HCT116 (cell line): ENCODE measurements around the gene GRB10. TPM values are rescaled to one million over a fixed set of nuclear protein-coding genes. Genes with fewer than 3 reads are reported as not detected.

Experiments
- ATAC-seq: fragments of 200-7000 bp; cut with Tn5 transposase; 2 replicates; pipeline ENCODE4 v1.9.1; 2020; ENCODE audit warnings: mild to moderate bottlenecking, moderate library complexity
- BruUV-seq: library from RNA; stranded (reverse); fragments of 400-500 nt; replicated peaks from 2 replicates; lab custom pipeline; 2021; lab: Mats Ljungman, UMichigan
- CTCF ChIA-PET: fragments of 300-600 bp; sonication (Branson Sonifier 250); formaldehyde crosslinking; loops from one replicate; lab custom pipeline; 2021; ENCODE audit warnings: antibody characterized with exemption; lab: Charles Lee
- POLR2A ChIA-PET: fragments of 300-600, 350-600 bp; sonication (Branson Sonifier 250); formaldehyde crosslinking; loops from one replicate; lab custom pipeline; 2021; ENCODE audit warnings: antibody characterized with exemption; lab: Charles Lee
- RAD21 ChIA-PET, 2 experiments: fragments of 300-600 bp; sonication (Branson Sonifier 250); formaldehyde crosslinking; loops; one replicate each; lab custom pipeline; 2023; ENCODE audit warnings: low total read pairs in 2 of 2; ENCODE audit not compliant: uncharacterized antibody in 2 of 2, unreplicated experiment in 2 of 2, low non-redundant PET in 1 of 2; lab: Charles Lee
- DNase-seq: peaks from one replicate; pipeline ENCODE4 v3.0.0-alpha.2; 2010; ENCODE audit warnings: low read depth, low spot score
- H2AFZ ChIP-seq: fragments of 200-600 bp; shearing (Covaris generic), sonication (generic); 2 replicates; pipeline ENCODE4 v1.6.1; 2017; ENCODE audit warnings: low read depth, mixed run types, mixed read lengths, antibody characterized with exemption, low read length; ENCODE audit not compliant: poor library complexity, severe bottlenecking
- H3K27ac ChIP-seq: 2 replicates; pipeline ENCODE4 v1.5.1; 2012; ENCODE audit warnings: low read depth, low read length
- H3K27me3 ChIP-seq: fragments of 200-600 bp; sonication (generic); 2 replicates; pipeline ENCODE4 v1.6.1; 2016; ENCODE audit warnings: mixed run types, low read length, mixed read lengths; ENCODE audit not compliant: insufficient read depth
- H3K36me3 ChIP-seq, 2 experiments: fragments of 200-500 bp in 1 of 2; fragments of 200-600 bp in 1 of 2; sonication (Bioruptor generic) in 1 of 2; sonication (generic) in 1 of 2; 2 replicates each; pipeline versions ENCODE4 v1.5.1 to v1.6.1; 2014 to 2016; ENCODE audit warnings: low read length in 2 of 2, inconsistent platforms in 1 of 2, mixed read lengths in 1 of 2, mixed run types in 1 of 2; ENCODE audit not compliant: insufficient read depth in 2 of 2, control insufficient read depth in 1 of 2
- H3K4me1 ChIP-seq, 2 experiments: fragments of 200-600 bp in 1 of 2; sonication (generic) in 1 of 2; 2 replicates each; pipeline versions ENCODE4 v1.5.1 to v1.6.1; 2012 to 2017; ENCODE audit warnings: low read length in 2 of 2, inconsistent platforms in 1 of 2, mild to moderate bottlenecking in 1 of 2, mixed read lengths in 1 of 2, mixed run types in 1 of 2, moderate library complexity in 1 of 2; ENCODE audit not compliant: insufficient read depth in 2 of 2, control insufficient read depth in 1 of 2
- H3K4me2 ChIP-seq: fragments of 200-600 bp; sonication (generic); 2 replicates; pipeline ENCODE4 v1.6.1; 2017; ENCODE audit warnings: mixed run types, low read length, mixed read lengths
- H3K4me3 ChIP-seq, 2 experiments: fragments of 200-600 bp in 1 of 2; sonication (generic) in 1 of 2; replicated peaks in 1 of 2; 2 replicates each; pipeline ENCODE4 v1.5.1; 2011 to 2016; ENCODE audit warnings: low read length in 2 of 2, control low read depth in 1 of 2, low read depth in 1 of 2, mild to moderate bottlenecking in 1 of 2, mixed read lengths in 1 of 2, mixed run types in 1 of 2
- H3K79me2 ChIP-seq: fragments of 200-600 bp; sonication (generic); 2 replicates; pipeline ENCODE4 v1.6.1; 2017; ENCODE audit warnings: mild to moderate bottlenecking, mixed run types, low read length, moderate library complexity, mixed read lengths; ENCODE audit not compliant: insufficient read depth
- H3K9ac ChIP-seq: fragments of 200-600 bp; sonication (generic); 2 replicates; pipeline ENCODE4 v1.6.1; 2016; ENCODE audit warnings: low read length, mixed read lengths
- H3K9me2 ChIP-seq: fragments of 200-600 bp; sonication (generic), shearing (Covaris generic); 2 replicates; pipeline ENCODE4 v1.6.1; 2017; ENCODE audit warnings: mixed run types, mild to moderate bottlenecking, moderate library complexity; ENCODE audit not compliant: insufficient read depth
- H3K9me3 ChIP-seq, 2 experiments: fragments of 200-500 bp in 1 of 2; fragments of 200-600 bp in 1 of 2; sonication (Bioruptor generic) in 1 of 2; sonication (generic) in 1 of 2; 2 replicates each; pipeline ENCODE4 v1.6.1; 2014 to 2017; ENCODE audit warnings: low read length in 2 of 2, mixed read lengths in 2 of 2, inconsistent platforms in 1 of 2, low read depth in 1 of 2, mild to moderate bottlenecking in 1 of 2, mixed run types in 1 of 2, moderate library complexity in 1 of 2; ENCODE audit not compliant: control insufficient read depth in 1 of 2, insufficient read depth in 1 of 2
- H4K20me1 ChIP-seq: fragments of 200-600 bp; sonication (generic), shearing (Covaris generic); 2 replicates; pipeline ENCODE4 v1.6.1; 2017; ENCODE audit warnings: mixed run types, mild to moderate bottlenecking, moderate library complexity; ENCODE audit not compliant: insufficient read depth
- ELF1 ChIP-seq: IDR thresholded peaks from 2 replicates; pipeline ENCODE4 v1.6.1; 2012; ENCODE audit warnings: low read depth, borderline replicate concordance
- EZH2 ChIP-seq: fragments of 200-600 bp; sonication (generic); IDR thresholded peaks from 2 replicates; pipeline ENCODE4 v1.6.1; 2017; ENCODE audit warnings: antibody characterized with exemption, mixed run types
- EZH2phosphoT487 ChIP-seq: fragments of 200-600 bp; IDR thresholded peaks from 2 replicates; pipeline ENCODE4 v1.6.1; 2018; ENCODE audit warnings: antibody characterized with exemption, borderline replicate concordance
- FOSL1 ChIP-seq: IDR thresholded peaks from 2 replicates; pipeline ENCODE4 v1.6.1; 2012; ENCODE audit warnings: low read depth
- POLR2AphosphoS5 ChIP-seq: IDR thresholded peaks from 2 replicates; pipeline ENCODE4 v1.6.1; 2011; ENCODE audit warnings: mild to moderate bottlenecking, low read depth, low read length, moderate library complexity
- SIN3A ChIP-seq: IDR thresholded peaks from 2 replicates; pipeline ENCODE4 v1.6.1; 2012; ENCODE audit warnings: low read depth
- SP1 ChIP-seq: IDR thresholded peaks from 2 replicates; pipeline ENCODE4 v1.6.1; 2012; ENCODE audit warnings: low read depth
- SRF ChIP-seq: IDR thresholded peaks from 2 replicates; pipeline ENCODE4 v1.6.1; 2012; ENCODE audit warnings: low read depth
- TCF7L2 ChIP-seq: IDR thresholded peaks from 2 replicates; pipeline ENCODE4 v1.7.0; 2011; ENCODE audit warnings: borderline replicate concordance, inconsistent platforms; ENCODE audit not compliant: insufficient read depth, insufficient read length; ENCODE audit errors: extremely low read depth
- YY1 ChIP-seq: IDR thresholded peaks from 2 replicates; pipeline ENCODE4 v1.6.1; 2011; ENCODE audit warnings: low read length, low read depth, moderate library complexity, mild to moderate bottlenecking; ENCODE audit not compliant: insufficient replicate concordance; ENCODE audit errors: extremely low read depth
- ZFX ChIP-seq: fragments of 450-650 bp; IDR thresholded peaks from 2 replicates; pipeline ENCODE4 v1.6.1; 2017
- intact Hi-C: fragments of 100-400 bp; cut with micrococcal nuclease; formaldehyde crosslinking; loops from 2 replicates; pipeline ENCODE4 v1.10.0; 2022
- total RNA-seq: library from RNA; stranded (reverse); gene quantifications from one replicate; pipeline ENCODE4 v1.2.1, GENCODE V29; 2021; ENCODE audit not compliant: unreplicated experiment
- TF ChIP-seq, protein P1 (sequence below): IDR thresholded peaks from 2 replicates; pipeline ENCODE4 v1.6.1; 2012; ENCODE audit warnings: low read depth

The GRB10 gene
- total RNA-seq, 1 experiment from 2014 or later: 37.3 TPM

DNA sequence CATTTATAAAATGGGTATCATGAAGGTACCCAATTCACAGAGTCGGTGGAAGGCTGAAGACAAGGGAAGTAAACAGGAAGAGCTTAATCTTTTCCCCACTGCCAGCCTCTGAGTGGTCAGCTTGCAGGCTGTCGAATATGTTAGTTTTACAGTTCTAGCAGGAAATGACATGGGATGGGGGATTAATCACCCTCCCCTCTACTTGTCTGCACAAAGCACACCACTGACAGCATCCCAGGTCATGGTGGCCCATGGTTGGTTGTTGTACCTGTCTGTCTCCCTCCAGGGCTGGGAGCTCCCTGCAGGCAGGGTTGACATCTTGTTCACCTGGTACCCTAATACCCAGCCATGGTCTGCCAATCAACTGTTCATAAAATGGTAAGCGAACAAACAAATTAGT, 55.6 kb downstream of the GRB10 start:
- no peak for ATAC-seq
- Histone ChIP-seq H2AFZ (no peak overlapping the region), H3K4me2 (no peak overlapping the region), H3K9me2 (no peaks in the 10 kb centered on the region)
- RAD21 ChIA-PET: no interaction called here
- TF ChIP-seq TCF7L2 (no peak), SRF (no peak), YY1 (no peak), FOSL1 (no peak), EZH2phosphoT487 (no peak), SP1 (no peak), EZH2 (no peak), ZFX (no peak), POLR2AphosphoS5 (no peak), SIN3A (no peak), ELF1 (no peak)
- TF ChIP-seq, protein P1, sequence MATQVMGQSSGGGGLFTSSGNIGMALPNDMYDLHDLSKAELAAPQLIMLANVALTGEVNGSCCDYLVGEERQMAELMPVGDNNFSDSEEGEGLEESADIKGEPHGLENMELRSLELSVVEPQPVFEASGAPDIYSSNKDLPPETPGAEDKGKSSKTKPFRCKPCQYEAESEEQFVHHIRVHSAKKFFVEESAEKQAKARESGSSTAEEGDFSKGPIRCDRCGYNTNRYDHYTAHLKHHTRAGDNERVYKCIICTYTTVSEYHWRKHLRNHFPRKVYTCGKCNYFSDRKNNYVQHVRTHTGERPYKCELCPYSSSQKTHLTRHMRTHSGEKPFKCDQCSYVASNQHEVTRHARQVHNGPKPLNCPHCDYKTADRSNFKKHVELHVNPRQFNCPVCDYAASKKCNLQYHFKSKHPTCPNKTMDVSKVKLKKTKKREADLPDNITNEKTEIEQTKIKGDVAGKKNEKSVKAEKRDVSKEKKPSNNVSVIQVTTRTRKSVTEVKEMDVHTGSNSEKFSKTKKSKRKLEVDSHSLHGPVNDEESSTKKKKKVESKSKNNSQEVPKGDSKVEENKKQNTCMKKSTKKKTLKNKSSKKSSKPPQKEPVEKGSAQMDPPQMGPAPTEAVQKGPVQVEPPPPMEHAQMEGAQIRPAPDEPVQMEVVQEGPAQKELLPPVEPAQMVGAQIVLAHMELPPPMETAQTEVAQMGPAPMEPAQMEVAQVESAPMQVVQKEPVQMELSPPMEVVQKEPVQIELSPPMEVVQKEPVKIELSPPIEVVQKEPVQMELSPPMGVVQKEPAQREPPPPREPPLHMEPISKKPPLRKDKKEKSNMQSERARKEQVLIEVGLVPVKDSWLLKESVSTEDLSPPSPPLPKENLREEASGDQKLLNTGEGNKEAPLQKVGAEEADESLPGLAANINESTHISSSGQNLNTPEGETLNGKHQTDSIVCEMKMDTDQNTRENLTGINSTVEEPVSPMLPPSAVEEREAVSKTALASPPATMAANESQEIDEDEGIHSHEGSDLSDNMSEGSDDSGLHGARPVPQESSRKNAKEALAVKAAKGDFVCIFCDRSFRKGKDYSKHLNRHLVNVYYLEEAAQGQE: no peak
- TF ChIP-seq, all 23 proteins: peak for 0
- intact Hi-C loops: no loop called here
- no peaks in the 10 kb centered on the region for H3K27me3 ChIP-seq
- no peaks in the 10 kb centered on the region for H3K4me1 ChIP-seq
- no peak overlapping the region for H3K27ac ChIP-seq
- H3K9ac ChIP-seq: no peak overlapping the region
- H3K36me3 ChIP-seq: no peaks in the 10 kb centered on the region; a peak in 1 of 4 replicates
- BruUV-seq: no TSS peak
- ChIA-PET CTCF (no interaction called here), POLR2A (no interaction called here)
- no peaks in the 10 kb centered on the region for H3K79me2 ChIP-seq
- H4K20me1 ChIP-seq: no peaks in the 10 kb centered on the region
- no peaks in the 10 kb centered on the region for H3K9me3 ChIP-seq
- no peak for DNase-seq
- H3K4me3 ChIP-seq: no peak overlapping the region
